Esophagus squamous epithelium (tissue), 4 donors: ENCODE data around the gene CBFA2T2.
"Not testable (repeated sequence)": the region's sequence is repeated elsewhere in the genome, so short reads cannot be mapped to it uniquely, and the experiment has no call there.

Source experiments
- CTCF ChIP-seq, 6 experiments: fragments of 450-650 bp in 4 of 6; fragments of 200-600 bp in 2 of 6; sonication (generic) in 2 of 6; IDR thresholded peaks; one replicate each; pipeline ENCODE4 v1.5.1; 2016 to 2019; ENCODE audit warnings: antibody characterized with exemption in 6 of 6, mild to moderate bottlenecking in 4 of 6, moderate library complexity in 4 of 6
- POLR2A ChIP-seq, 4 donors: fragments of 450-650 bp; IDR thresholded peaks; one replicate each; pipeline ENCODE4 v1.6.1; 2017; ENCODE audit warnings: antibody characterized with exemption in 4 of 4, mild to moderate bottlenecking in 4 of 4, moderate library complexity in 3 of 4

GRCh38 chr20:33646959-33647602, 157.2 kb downstream of the CBFA2T2 start:
- TF ChIP-seq CTCF, POLR2A (IDR thresholded peaks at IDR 0.05): not testable (repeated sequence)
